ENCODE data around the gene MAT2A. TPM values are rescaled to one million over a fixed set of nuclear protein-coding genes. Genes with fewer than 3 reads are reported as not detected.

The MAT2A gene
- total and polyA plus RNA-seq, 9 of the 15 experiments (the other 6 are each of a cell fraction or from before 2014, with no cell fraction given), result 130 to 1,027 (median 240) TPM

DNA sequence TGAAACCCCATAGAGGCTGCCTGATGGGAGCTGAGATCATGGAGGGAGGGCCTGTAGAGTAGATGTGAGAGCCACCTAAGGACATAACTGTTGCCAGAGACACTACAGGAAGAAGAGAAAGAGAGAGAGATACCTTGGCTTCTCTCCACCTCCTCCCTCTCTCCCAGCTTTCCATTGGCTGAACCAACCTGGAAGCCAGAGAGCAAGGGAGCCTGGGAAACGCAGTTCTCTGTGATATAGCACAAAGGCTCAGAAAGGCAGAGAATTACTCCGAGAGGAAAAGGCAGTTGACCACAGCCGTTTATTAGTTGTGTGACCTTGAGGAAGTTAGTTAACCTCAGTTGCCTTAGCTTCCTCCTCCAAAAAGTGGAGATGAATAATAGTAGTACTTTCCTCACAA lies 37.7 kb upstream of the MAT2A start (continued):
- TF ChIP-seq, protein P1, sequence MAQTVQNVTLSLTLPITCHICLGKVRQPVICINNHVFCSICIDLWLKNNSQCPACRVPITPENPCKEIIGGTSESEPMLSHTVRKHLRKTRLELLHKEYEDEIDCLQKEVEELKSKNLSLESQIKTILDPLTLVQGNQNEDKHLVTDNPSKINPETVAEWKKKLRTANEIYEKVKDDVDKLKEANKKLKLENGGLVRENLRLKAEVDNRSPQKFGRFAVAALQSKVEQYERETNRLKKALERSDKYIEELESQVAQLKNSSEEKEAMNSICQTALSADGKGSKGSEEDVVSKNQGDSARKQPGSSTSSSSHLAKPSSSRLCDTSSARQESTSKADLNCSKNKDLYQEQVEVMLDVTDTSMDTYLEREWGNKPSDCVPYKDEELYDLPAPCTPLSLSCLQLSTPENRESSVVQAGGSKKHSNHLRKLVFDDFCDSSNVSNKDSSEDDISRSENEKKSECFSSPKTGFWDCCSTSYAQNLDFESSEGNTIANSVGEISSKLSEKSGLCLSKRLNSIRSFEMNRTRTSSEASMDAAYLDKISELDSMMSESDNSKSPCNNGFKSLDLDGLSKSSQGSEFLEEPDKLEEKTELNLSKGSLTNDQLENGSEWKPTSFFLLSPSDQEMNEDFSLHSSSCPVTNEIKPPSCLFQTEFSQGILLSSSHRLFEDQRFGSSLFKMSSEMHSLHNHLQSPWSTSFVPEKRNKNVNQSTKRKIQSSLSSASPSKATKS (CRISPR knock-in tag; IDR thresholded peaks at IDR 0.05), result no peak
- no peak for TF ChIP-seq ZC3H11A (IDR thresholded peaks at IDR 0.05; ENCODE audit: low read depth, low read length)
- no peak for TF ChIP-seq BCOR (IDR thresholded peaks at IDR 0.05)
- TF ChIP-seq NONO (IDR thresholded peaks at IDR 0.05; ENCODE audit: low read depth in 2 of 2, low read length in 1 of 2), result no peak
- TF ChIP-seq SRSF9 (IDR thresholded peaks at IDR 0.05; ENCODE audit: borderline replicate concordance, low read depth, low read length), result no peak
- TF ChIP-seq BRCA1 (IDR thresholded peaks at IDR 0.05), result no peak
- TF ChIP-seq BRCA1 (CRISPR knock-in tag; IDR thresholded peaks at IDR 0.05), result no peak
- no peak for TF ChIP-seq ZNF695 (CRISPR knock-in tag; IDR thresholded peaks at IDR 0.05)
- no peak for TF ChIP-seq ZNF140 (CRISPR knock-in tag; IDR thresholded peaks at IDR 0.05)
- TF ChIP-seq SREBF1 (IDR thresholded peaks at IDR 0.05; ENCODE audit: borderline replicate concordance, low read depth, low read length), result no peak
- TF ChIP-seq SRSF1 (IDR thresholded peaks at IDR 0.05; ENCODE audit: low read depth, low read length), result no peak
- TF ChIP-seq SIRT6 (IDR thresholded peaks at IDR 0.05; ENCODE audit: low read depth, low read length), result no peak
- TF ChIP-seq ATF3 (IDR thresholded peaks at IDR 0.05), result no peak
- TF ChIP-seq ATF3 (CRISPR knock-in tag; conservative IDR thresholded peaks at IDR 0.05), result no peak
- TF ChIP-seq EHMT2 (IDR thresholded peaks at IDR 0.05), result no peak
- TF ChIP-seq, protein P2, sequence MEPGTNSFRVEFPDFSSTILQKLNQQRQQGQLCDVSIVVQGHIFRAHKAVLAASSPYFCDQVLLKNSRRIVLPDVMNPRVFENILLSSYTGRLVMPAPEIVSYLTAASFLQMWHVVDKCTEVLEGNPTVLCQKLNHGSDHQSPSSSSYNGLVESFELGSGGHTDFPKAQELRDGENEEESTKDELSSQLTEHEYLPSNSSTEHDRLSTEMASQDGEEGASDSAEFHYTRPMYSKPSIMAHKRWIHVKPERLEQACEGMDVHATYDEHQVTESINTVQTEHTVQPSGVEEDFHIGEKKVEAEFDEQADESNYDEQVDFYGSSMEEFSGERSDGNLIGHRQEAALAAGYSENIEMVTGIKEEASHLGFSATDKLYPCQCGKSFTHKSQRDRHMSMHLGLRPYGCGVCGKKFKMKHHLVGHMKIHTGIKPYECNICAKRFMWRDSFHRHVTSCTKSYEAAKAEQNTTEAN (CRISPR knock-in tag; IDR thresholded peaks at IDR 0.05), result no peak
- no peak for TF ChIP-seq POLR3G (IDR thresholded peaks at IDR 0.05; ENCODE audit: extremely low read depth, insufficient read length, insufficient replicate concordance)
- no peak for TF ChIP-seq CHD4 (IDR thresholded peaks at IDR 0.05; ENCODE audit: insufficient read depth, insufficient replicate concordance, low read depth, low read length, poor library complexity, severe bottlenecking)
- TF ChIP-seq, protein P3, sequence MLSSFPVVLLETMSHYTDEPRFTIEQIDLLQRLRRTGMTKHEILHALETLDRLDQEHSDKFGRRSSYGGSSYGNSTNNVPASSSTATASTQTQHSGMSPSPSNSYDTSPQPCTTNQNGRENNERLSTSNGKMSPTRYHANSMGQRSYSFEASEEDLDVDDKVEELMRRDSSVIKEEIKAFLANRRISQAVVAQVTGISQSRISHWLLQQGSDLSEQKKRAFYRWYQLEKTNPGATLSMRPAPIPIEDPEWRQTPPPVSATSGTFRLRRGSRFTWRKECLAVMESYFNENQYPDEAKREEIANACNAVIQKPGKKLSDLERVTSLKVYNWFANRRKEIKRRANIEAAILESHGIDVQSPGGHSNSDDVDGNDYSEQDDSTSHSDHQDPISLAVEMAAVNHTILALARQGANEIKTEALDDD (IDR thresholded peaks at IDR 0.05), result peak; percentile 93
- TF ChIP-seq, protein P4, sequence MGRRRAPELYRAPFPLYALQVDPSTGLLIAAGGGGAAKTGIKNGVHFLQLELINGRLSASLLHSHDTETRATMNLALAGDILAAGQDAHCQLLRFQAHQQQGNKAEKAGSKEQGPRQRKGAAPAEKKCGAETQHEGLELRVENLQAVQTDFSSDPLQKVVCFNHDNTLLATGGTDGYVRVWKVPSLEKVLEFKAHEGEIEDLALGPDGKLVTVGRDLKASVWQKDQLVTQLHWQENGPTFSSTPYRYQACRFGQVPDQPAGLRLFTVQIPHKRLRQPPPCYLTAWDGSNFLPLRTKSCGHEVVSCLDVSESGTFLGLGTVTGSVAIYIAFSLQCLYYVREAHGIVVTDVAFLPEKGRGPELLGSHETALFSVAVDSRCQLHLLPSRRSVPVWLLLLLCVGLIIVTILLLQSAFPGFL (CRISPR knock-in tag; IDR thresholded peaks at IDR 0.05), result no peak
- TF ChIP-seq RBBP5 (IDR thresholded peaks at IDR 0.05; ENCODE audit: borderline replicate concordance, insufficient read depth, low read length, poor library complexity, severe bottlenecking), result no peak
- TF ChIP-seq XRCC4 (IDR thresholded peaks at IDR 0.05; ENCODE audit: extremely low read depth, insufficient read depth, insufficient read length), result no peak

Data from K562 (cell line).